KMS-11 (cell line): ENCODE data around the gene DAB2IP.

ENCODE experiments used
- H2AFZ ChIP-seq: fragments of 200-600 bp; sonication (generic); 2 replicates; pipeline ENCODE4 v1.6.1; 2016; ENCODE audit warnings: antibody characterized with exemption, mixed run types, low read depth
- H3K27ac ChIP-seq: fragments of 200-600 bp; sonication (generic); 2 replicates; pipeline ENCODE4 v1.6.1; 2016; ENCODE audit warnings: mild to moderate bottlenecking, mixed run types
- H3K27me3 ChIP-seq: fragments of 200-600 bp; sonication (generic); 2 replicates; pipeline ENCODE4 v1.6.1; 2017; ENCODE audit warnings: mild to moderate bottlenecking, low read depth, mixed run types, moderate library complexity; ENCODE audit not compliant: insufficient read depth
- H3K36me3 ChIP-seq: fragments of 200-600 bp; sonication (generic); 2 replicates; pipeline ENCODE4 v1.6.1; 2017; ENCODE audit warnings: mild to moderate bottlenecking, mixed run types; ENCODE audit not compliant: insufficient read depth
- H3K4me1 ChIP-seq: fragments of 200-600 bp; sonication (generic); 2 replicates; pipeline ENCODE4 v1.6.1; 2016; ENCODE audit warnings: mild to moderate bottlenecking, low read depth, mixed run types; ENCODE audit not compliant: poor library complexity, severe bottlenecking
- H3K4me2 ChIP-seq: fragments of 200-600 bp; sonication (generic); 2 replicates; pipeline ENCODE4 v1.7.0; 2016; ENCODE audit warnings: mild to moderate bottlenecking, mixed run types
- H3K4me3 ChIP-seq: fragments of 200-600 bp; sonication (generic); IDR thresholded peaks from 2 replicates; pipeline ENCODE4 v1.6.1; 2017; ENCODE audit warnings: low read depth, low read length, mixed read lengths; ENCODE audit not compliant: insufficient read depth
- H3K79me2 ChIP-seq: fragments of 200-600 bp; sonication (generic); 2 replicates; pipeline ENCODE4 v1.6.1; 2016; ENCODE audit warnings: low read depth, mixed run types; ENCODE audit not compliant: insufficient read depth
- H3K9ac ChIP-seq: fragments of 200-600 bp; sonication (generic); 2 replicates; pipeline ENCODE4 v1.6.1; 2016; ENCODE audit warnings: mild to moderate bottlenecking, mixed run types
- H4K20me1 ChIP-seq: fragments of 200-600 bp; sonication (generic); 2 replicates; pipeline ENCODE4 v1.6.1; 2016; ENCODE audit warnings: mild to moderate bottlenecking, mixed run types; ENCODE audit not compliant: insufficient read depth
- CTCF ChIP-seq: fragments of 200-600 bp; sonication (generic); conservative IDR thresholded peaks from 2 replicates; pipeline ENCODE4 v1.6.1; 2017; ENCODE audit warnings: low read depth, mild to moderate bottlenecking, antibody characterized with exemption, low read length, moderate library complexity, mixed read lengths

The DAB2IP gene

GRCh38 chr9:121746866-121747265, 95.4 kb downstream of the DAB2IP start:
- no peaks in the 10 kb centered on the region for H3K27me3 ChIP-seq
- no peak for TF ChIP-seq CTCF
- H3K27ac ChIP-seq = no peak overlapping the region
- H3K36me3 ChIP-seq = no peaks in the 10 kb centered on the region
- H4K20me1 ChIP-seq = no peaks in the 10 kb centered on the region
- H2AFZ ChIP-seq = no peak overlapping the region
- no peaks in the 10 kb centered on the region for H3K79me2 ChIP-seq
- H3K9ac ChIP-seq = no peak overlapping the region
- H3K4me2 ChIP-seq = no peak overlapping the region
- H3K4me1 ChIP-seq = peaks cover 11% of the 10 kb centered on the region
- H3K4me3 ChIP-seq = no peak overlapping the region

- Histone ChIP-seq H3K27ac (no peak overlapping the region), H2AFZ (no peak overlapping the region), H3K4me2 (no peak overlapping the region), H3K27me3 (no peaks in the 10 kb centered on the region), H3K79me2 (no peaks in the 10 kb centered on the region), H3K36me3 (no peaks in the 10 kb centered on the region), H3K9ac (no peak overlapping the region), H3K4me3 (no peak overlapping the region), H3K4me1 (no peaks in the 10 kb centered on the region), H4K20me1 (no peaks in the 10 kb centered on the region)
- no peak for TF ChIP-seq CTCF
Observed at GRCh38 chr9:121748074-121748473, 96.6 kb downstream of the DAB2IP start.

- no peaks in the 10 kb centered on the region for H3K4me1 ChIP-seq
- TF ChIP-seq CTCF = no peak
- no peak overlapping the region for H3K4me3 ChIP-seq
- no peak overlapping the region for H3K9ac ChIP-seq
- H3K36me3 ChIP-seq = no peaks in the 10 kb centered on the region
- no peak overlapping the region for H3K4me2 ChIP-seq
- H3K27ac ChIP-seq = no peak overlapping the region
- no peak overlapping the region for H2AFZ ChIP-seq
- H4K20me1 ChIP-seq = no peaks in the 10 kb centered on the region
- H3K27me3 ChIP-seq = no peaks in the 10 kb centered on the region
- H3K79me2 ChIP-seq = no peaks in the 10 kb centered on the region
Observed at GRCh38 chr9:121748727-121749423, 97.4 kb downstream of the DAB2IP start.

GRCh38 chr9:121749614-121750013, 98.2 kb downstream of the DAB2IP start:
- Histone ChIP-seq H2AFZ (no peak overlapping the region), H3K27ac (no peak overlapping the region), H3K4me3 (no peak overlapping the region), H3K9ac (no peak overlapping the region), H4K20me1 (no peaks in the 10 kb centered on the region), H3K27me3 (no peaks in the 10 kb centered on the region), H3K36me3 (no peaks in the 10 kb centered on the region), H3K79me2 (no peaks in the 10 kb centered on the region), H3K4me2 (no peak overlapping the region), H3K4me1 (no peaks in the 10 kb centered on the region)
- TF ChIP-seq CTCF = no peak
